LNCaP clone FGC (cell line): ENCODE measurements around the gene CTDSP2.
"Not testable (repeated sequence)": the region's sequence is repeated elsewhere in the genome, so short reads cannot be mapped to it uniquely, and the experiment has no call there.

Source experiments
- DNase-seq: peaks from one replicate; pipeline ENCODE4 v3.0.0-alpha.2; 2011; ENCODE audit warnings: low read depth
- H3K4me3 ChIP-seq: 2 replicates; pipeline ENCODE4 v1.5.1; 2011; ENCODE audit warnings: mild to moderate bottlenecking, low read depth, low read length, control low read depth
- CTCF ChIP-seq: IDR thresholded peaks from 2 replicates; pipeline ENCODE4 v1.5.1; 2012; ENCODE audit warnings: mild to moderate bottlenecking; ENCODE audit not compliant: control insufficient read depth, insufficient read depth; ENCODE audit errors: extremely low read depth

CTDSP2 gene

GRCh38 chr12:57775563-57776246 lies 70.8 kb downstream of the CTDSP2 start:
- no peak overlapping the region for H3K4me3 ChIP-seq
- no peak for TF ChIP-seq CTCF
- DNase-seq: no peak

GRCh38 chr12:57775044-57775443 lies 71.5 kb downstream of the CTDSP2 start:
- H3K4me3 ChIP-seq: no peak overlapping the region
- no peak for DNase-seq
- TF ChIP-seq CTCF: no peak

DNA sequence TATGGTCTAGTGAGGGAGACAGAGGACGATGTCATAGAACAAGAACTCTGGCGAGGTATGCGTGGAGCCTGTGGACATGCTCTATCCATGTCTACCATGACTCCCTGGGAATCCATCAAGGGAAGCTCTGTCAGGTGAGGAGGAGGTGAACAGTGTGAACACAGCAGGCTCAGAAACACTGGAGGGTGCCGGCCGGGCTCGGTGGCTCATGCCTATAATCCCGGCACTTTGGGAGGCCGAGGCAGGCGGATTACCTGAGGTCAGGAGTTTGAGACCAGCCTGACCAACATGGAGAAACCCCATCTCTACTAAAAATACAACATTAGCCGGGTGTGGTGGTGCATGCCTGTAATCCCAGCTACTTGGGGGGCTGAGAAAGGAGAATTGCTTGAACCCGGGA lies 71.9 kb downstream of the CTDSP2 start:
- DNase-seq, H3K4me3 ChIP-seq: not testable (repeated sequence)

DNA sequence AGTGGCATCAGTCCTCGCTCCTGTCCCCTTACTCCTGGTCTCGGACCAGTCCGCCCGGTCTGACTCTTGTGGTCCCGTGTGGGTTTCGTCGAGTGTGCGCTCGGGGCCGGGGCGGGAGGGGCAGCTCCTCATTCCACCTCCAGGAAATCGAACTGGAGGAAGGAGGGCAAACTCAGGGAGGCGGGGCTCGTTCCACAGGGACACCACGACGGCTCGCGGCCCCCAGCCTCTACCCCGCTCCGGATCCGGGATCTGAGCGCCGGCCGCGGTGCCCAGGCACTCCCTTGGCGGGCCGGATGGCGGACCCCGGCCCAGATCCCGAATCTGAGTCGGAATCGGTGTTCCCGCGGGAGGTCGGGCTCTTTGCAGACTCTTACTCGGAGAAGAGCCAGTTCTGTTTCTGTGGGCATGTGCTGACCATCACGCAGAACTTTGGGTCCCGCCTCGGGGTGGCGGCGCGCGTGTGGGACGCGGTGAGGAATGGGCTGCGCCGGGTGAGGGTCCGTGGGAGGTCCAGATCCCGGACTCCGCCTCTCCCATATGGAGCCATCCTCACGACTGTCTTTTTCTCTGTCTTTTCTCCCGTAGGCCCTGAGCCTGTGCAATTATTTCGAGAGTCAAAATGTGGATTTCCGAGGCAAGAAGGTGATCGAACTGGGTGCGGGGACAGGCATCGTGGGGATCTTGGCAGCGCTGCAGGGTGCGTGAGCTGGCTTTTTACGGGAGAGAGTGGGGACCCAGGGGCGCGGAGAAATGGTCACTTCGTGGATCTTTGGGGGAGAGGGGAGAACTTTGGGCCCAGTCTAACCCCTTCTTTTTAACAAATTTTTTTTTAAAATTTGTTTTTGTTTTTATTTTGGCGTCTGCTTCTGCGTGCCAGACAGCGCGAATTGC lies 73.9 kb downstream of the CTDSP2 start, which contains the start of gene EEF1AKMT3:
TSS of gene EEF1AKMT3 (plus strand) at position 186 of the 894 bp plus-strand sequence. CDS start at position 297, 111 bp downstream.
- peak; percentile 19 for DNase-seq
- peak within 1 kb of the TSS; percentile 97 for H3K4me3 ChIP-seq
- no peak for TF ChIP-seq CTCF

DNA sequence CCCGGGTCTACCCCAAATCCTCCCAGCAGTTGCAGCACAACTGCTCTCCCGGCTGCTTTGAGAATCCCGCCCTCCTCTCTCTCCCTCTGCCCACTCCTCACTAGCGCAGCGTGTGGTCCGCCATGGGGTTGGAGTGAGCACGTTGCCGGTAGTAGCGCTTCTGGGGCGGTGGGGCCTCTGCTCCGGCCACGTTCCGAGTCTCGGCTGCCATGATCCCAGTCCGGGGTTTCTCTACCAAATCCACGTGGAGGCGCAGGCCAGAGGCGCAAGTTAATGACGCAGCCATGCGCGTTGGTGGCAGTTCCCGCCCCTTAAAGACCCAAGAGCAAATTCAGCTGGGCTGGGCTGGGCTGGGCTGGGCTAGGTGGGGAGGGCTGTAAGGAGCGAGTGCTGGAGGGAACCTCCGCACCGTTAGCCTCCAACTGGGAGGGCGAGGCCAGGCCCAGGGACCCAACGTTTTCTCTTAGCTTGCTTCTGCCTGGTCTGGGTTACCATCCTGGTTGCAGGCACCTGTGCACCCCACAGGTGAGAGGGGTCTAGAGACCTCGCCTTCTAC lies 74.6 kb downstream of the CTDSP2 start, which contains the start of gene METTL1:
TSS of gene METTL1 (minus strand) at position 233 of the 556 bp plus-strand sequence. CDS start at position 211, 22 bp downstream.
- H3K4me3 ChIP-seq: peak within 1 kb of the TSS; percentile 97
- DNase-seq: peak; percentile 93
- no peak for TF ChIP-seq CTCF

GRCh38 chr12:57771236-57771872 lies 75.2 kb downstream of the CTDSP2 start:
- no peak for TF ChIP-seq CTCF
- peak overlapping the region; percentile 97 for H3K4me3 ChIP-seq
- DNase-seq: peak; percentile 84
